Endothelial cell (in vitro differentiated cells): ENCODE results near the gene SORCS2. TPM values are rescaled to one million over a fixed set of nuclear protein-coding genes. Genes with fewer than 3 reads are reported as not detected.
"Not testable (repeated sequence)": the region's sequence is repeated elsewhere in the genome, so short reads cannot be mapped to it uniquely, and the experiment has no call there.

Experiments
- DNase-seq: peaks from one replicate; pipeline ENCODE4 v3.0.0; 2021; ENCODE audit warnings: low spot score
- H3K27ac Mint-ChIP-seq: one replicate; pipeline ENCODE4 v1.8.0; 2021; ENCODE audit warnings: mixed read lengths, inconsistent platforms; ENCODE audit not compliant: unreplicated experiment
- H3K27me3 Mint-ChIP-seq: one replicate; pipeline ENCODE4 v1.8.0; 2021; ENCODE audit warnings: mild to moderate bottlenecking, moderate library complexity, mixed read lengths, inconsistent platforms; ENCODE audit not compliant: unreplicated experiment
- H3K36me3 Mint-ChIP-seq: one replicate; pipeline ENCODE4 v1.8.0; 2021; ENCODE audit warnings: mild to moderate bottlenecking, low read depth, mixed read lengths, inconsistent platforms; ENCODE audit not compliant: unreplicated experiment
- H3K4me1 Mint-ChIP-seq: one replicate; pipeline ENCODE4 v1.8.0; 2021; ENCODE audit warnings: mild to moderate bottlenecking, mixed read lengths, inconsistent platforms; ENCODE audit not compliant: unreplicated experiment
- H3K4me3 Mint-ChIP-seq: one replicate; pipeline ENCODE4 v1.8.0; 2021; ENCODE audit warnings: mild to moderate bottlenecking, mixed read lengths, inconsistent platforms; ENCODE audit not compliant: unreplicated experiment
- H3K9me3 Mint-ChIP-seq: one replicate; pipeline ENCODE4 v1.8.0; 2021; ENCODE audit warnings: mixed read lengths, inconsistent platforms; ENCODE audit not compliant: unreplicated experiment
- total RNA-seq: library from RNA; stranded (reverse); fragmentation: NEBNext Ultra II Directional; extraction: Animal tissue kit (Norgen Biotek cat#: 25700); gene quantifications from one replicate; pipeline ENCODE4 v1.2.1, GENCODE V29; 2021; ENCODE audit not compliant: unreplicated experiment
- TF ChIP-seq, protein P1 (sequence below): fragments of 200-600 bp; sonication (generic); IDR thresholded peaks from one replicate; pipeline ENCODE4 v1.5.0; 2021; ENCODE audit warnings: antibody characterized with exemption; ENCODE audit not compliant: unreplicated experiment

The SORCS2 gene
- total RNA-seq, 1 donor from 2014 or later = 1.3 TPM

DNA sequence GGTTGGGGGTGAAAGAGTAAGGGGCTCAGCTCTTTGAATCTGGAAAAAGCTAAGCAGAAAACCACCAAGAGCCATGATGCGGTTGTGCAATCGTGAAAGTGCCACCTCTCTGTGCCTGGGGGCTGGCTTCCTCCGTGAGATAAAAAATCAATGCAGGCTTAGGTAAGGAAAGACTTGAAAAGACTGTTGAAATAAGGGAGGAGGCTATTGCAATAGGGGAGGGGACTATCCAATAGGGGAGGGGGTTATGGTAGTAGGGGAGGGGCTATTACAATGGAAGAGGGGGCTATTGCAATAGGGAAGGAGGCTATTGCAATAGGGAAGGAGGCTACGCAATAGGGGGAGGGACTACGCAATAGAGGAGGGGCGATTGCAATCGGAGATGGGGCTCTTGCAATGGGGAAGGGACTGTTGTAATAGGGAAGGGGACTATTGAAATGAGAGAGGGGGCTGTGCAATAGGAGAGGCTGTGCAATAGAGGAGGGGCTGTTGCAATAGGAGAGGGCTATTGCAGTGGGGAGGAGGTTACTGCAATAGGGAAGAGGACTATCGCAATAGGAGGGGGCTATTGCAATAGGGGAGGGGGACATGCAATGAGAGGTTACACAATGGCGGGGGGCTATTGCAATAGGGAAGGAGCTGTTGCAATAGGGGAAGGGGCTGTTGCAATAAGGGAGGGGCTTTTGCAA is 404.7 kb downstream of the SORCS2 start:
- no peaks in the 10 kb centered on the region for H3K9me3 Mint-ChIP-seq
- H3K4me3 Mint-ChIP-seq = no peak overlapping the region
- H3K36me3 Mint-ChIP-seq = no peaks in the 10 kb centered on the region
- no peaks in the 10 kb centered on the region for H3K4me1 Mint-ChIP-seq
- H3K27me3 Mint-ChIP-seq = peaks cover 4% of the 10 kb centered on the region
- H3K27ac Mint-ChIP-seq = no peak overlapping the region
- no peak for DNase-seq
- TF ChIP-seq, protein P1, sequence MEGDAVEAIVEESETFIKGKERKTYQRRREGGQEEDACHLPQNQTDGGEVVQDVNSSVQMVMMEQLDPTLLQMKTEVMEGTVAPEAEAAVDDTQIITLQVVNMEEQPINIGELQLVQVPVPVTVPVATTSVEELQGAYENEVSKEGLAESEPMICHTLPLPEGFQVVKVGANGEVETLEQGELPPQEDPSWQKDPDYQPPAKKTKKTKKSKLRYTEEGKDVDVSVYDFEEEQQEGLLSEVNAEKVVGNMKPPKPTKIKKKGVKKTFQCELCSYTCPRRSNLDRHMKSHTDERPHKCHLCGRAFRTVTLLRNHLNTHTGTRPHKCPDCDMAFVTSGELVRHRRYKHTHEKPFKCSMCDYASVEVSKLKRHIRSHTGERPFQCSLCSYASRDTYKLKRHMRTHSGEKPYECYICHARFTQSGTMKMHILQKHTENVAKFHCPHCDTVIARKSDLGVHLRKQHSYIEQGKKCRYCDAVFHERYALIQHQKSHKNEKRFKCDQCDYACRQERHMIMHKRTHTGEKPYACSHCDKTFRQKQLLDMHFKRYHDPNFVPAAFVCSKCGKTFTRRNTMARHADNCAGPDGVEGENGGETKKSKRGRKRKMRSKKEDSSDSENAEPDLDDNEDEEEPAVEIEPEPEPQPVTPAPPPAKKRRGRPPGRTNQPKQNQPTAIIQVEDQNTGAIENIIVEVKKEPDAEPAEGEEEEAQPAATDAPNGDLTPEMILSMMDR = no peak

- H3K27me3 Mint-ChIP-seq = peaks cover 5% of the 10 kb centered on the region
- TF ChIP-seq, protein P1 = no peak
- H3K36me3 Mint-ChIP-seq = peaks cover 5% of the 10 kb centered on the region
- no peaks in the 10 kb centered on the region for H3K4me1 Mint-ChIP-seq
- peaks cover 4% of the 10 kb centered on the region for H3K9me3 Mint-ChIP-seq
- DNase-seq = no peak
- H3K4me3 Mint-ChIP-seq = no peak overlapping the region
- H3K27ac Mint-ChIP-seq = no peak overlapping the region
These were observed 406.8 kb downstream of the SORCS2 start for GRCh38 chr4:7598939-7599790.

DNA sequence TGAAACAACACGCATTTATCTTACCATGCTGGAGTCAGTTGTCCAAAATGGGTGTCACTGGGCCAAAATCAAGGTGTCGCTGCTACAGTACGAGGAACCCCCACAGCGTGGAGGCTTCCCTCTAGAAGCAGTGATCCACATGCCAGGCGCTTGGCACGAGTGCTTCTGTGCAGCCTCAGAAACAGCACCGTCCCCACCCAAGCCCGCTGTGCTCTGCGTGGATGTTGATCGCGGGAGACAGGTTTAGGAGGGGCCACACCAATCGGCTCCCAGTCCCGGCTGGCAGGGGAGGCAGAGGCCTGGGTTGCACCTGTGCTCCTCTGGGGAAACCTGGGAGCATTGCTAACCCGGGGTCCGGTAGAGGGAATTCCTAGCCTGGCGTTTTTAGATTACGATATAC is 407.9 kb downstream of the SORCS2 start:
- no peak overlapping the region for H3K27ac Mint-ChIP-seq
- DNase-seq = no peak
- TF ChIP-seq, protein P1 = no peak
- no peak overlapping the region for H3K4me3 Mint-ChIP-seq
- peaks cover 4% of the 10 kb centered on the region for H3K9me3 Mint-ChIP-seq
- H3K27me3 Mint-ChIP-seq = peaks cover 2% of the 10 kb centered on the region
- peaks cover 5% of the 10 kb centered on the region for H3K36me3 Mint-ChIP-seq
- H3K4me1 Mint-ChIP-seq = no peaks in the 10 kb centered on the region

DNA sequence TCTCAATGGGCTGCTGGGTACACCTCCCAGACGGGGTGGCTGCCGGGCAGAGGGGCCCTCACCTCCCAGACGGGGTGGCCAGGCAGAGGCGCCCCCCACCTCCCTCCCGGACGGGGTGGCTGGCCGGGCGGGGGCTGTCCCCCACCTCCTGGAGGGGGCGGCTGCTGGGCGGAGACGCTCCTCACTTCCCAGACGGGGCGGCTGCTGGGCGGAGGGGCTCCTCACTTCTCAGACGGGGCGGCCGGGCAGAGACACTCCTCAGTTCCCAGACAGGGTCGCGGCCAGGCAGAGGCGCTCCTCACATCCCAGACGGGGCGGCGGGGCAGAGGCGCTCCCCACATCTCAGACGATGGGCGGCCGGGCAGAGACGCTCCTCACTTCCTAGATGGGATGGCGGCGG is 409.8 kb downstream of the SORCS2 start:
- not testable (repeated sequence) for DNase-seq, H3K4me3 Mint-ChIP-seq, H3K4me1 Mint-ChIP-seq, H3K27ac Mint-ChIP-seq, H3K9me3 Mint-ChIP-seq, H3K27me3 Mint-ChIP-seq, H3K36me3 Mint-ChIP-seq

- H3K27ac Mint-ChIP-seq = no peak overlapping the region
- H3K4me3 Mint-ChIP-seq = no peak overlapping the region
- DNase-seq = no peak
- TF ChIP-seq, protein P1 = no peak
- no peaks in the 10 kb centered on the region for H3K4me1 Mint-ChIP-seq
- peaks cover 5% of the 10 kb centered on the region for H3K36me3 Mint-ChIP-seq
- H3K27me3 Mint-ChIP-seq = peaks cover 9% of the 10 kb centered on the region
- H3K9me3 Mint-ChIP-seq = peaks cover 4% of the 10 kb centered on the region
These were observed 415.0 kb downstream of the SORCS2 start for GRCh38 chr4:7607156-7607910.
